NCI-H2107 (cell line): Measurements from ENCODE around the gene PRRG4.
"Not testable (repeated sequence)": the region's sequence is repeated elsewhere in the genome, so short reads cannot be mapped to it uniquely, and the experiment has no call there.

ENCODE experiments used
- DNase-seq: peaks from one replicate; lab custom pipeline; 2025; lab: John Stamatoyannopoulos, UW

Gene PRRG4

DNA sequence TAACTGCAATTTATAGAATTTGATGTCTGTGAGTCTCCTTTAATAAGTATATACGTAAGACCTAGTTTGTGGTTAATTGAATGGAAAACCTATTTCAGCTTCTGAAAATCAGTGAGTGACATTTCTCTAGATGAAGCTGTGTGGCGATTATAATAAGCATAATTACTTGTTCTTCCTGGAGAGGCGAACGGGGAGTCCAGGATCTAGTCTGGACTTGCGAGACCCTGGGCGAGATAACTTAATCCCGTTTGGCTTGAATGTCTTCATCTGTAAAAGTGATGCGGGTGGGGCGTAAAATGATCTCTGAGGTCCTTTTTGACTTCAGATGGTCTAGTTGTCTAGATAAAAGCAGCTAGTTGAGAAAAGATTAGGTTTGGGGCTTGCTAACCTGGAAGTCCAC, 1.1 kb downstream of the PRRG4 start:
- DNase-seq: no peak

DNA sequence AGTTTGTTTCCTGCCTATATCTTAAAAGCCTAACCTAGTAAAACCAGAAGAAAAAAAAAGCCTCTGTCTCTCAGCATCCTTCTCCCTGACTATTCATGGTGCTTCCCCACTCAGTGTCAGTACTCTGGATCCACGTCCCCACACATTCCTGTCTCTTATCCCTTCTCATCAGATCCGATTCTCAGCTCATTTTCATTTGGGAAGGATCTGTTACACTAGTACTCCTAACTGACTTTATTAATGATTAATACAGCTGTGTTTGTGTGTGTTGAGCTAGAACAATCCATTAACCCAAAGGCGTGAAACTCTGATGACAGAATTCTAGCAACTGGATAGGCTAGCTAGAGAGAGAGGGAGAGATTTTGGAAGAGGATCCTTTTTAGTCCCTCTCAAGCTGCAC, 1.5 kb downstream of the PRRG4 start:
- no peak for DNase-seq

DNA sequence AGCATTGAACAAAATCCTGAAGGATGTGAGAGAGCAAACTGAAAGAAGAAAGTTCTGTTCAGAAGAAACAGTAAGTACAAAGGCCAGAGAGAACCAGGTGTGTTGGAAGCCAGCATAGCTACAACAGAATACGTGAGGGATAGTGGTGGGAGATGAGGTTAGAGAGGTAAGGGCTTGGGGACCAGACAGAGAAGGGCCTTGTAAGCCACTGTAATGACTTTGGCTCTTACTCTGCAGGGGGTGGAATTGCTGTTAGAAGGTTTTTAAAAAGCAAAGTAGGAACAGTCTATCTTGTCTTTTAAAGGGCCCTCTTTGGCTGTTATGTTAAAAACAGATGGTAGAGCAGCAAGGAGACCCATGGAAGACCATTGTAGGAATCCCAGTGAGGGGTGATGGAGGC, 4.2 kb downstream of the PRRG4 start:
- DNase-seq: no peak

DNA sequence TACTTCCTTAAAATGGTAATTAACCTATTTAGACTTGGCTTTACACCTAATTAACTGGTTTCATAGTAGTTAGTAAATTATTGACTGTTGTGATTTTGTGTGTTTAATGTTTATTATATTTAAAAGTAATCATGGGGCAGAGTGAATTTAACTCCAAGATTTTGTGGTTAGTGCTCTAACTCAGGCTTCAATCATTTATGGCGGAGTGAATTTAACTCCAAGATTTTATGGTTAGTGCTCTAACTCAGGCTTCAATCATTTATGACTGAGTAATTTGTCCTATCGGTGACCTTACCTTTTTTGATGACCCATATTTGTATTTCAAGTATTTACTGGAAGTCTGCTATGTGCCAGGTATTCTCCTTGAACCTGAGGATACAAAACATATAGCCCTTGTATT, 7.2 kb downstream of the PRRG4 start:
- DNase-seq: no peak

DNA sequence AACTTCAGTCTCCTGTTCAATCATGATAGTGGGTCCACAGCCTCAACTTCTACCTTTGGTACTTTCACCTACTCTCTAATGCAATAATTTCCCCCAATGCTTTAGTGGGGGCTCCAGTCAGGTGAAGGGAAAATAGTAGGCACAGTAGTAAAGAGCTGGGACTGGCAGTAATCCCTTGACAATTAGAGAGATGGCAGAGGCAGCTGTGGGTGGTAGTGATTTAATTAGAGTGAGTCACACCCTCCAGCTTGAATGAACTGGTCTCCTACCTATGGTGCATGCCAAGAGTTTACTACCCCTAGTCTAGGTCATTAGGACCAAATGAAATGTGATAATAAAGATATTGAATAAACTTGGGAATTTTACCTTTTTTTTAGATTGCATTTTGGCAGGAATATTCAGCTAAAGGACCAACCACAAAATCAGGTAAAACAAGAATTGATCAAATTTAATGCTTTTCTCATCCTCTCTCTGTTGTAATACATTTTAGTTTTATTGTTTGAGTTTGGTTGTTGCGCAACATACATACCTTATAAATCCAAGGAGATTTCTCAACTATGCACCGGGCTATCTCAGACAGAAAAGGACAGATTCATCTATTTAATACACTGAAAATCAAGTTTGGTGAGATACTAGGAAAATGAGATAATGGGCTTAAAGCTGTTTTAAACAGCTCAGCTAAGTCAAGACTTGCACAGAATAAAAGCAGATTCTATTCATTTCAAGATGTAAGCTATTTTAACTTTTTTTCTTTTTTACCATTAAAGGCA, 9.0 kb downstream of the PRRG4 start:
- no peak for DNase-seq

DNA sequence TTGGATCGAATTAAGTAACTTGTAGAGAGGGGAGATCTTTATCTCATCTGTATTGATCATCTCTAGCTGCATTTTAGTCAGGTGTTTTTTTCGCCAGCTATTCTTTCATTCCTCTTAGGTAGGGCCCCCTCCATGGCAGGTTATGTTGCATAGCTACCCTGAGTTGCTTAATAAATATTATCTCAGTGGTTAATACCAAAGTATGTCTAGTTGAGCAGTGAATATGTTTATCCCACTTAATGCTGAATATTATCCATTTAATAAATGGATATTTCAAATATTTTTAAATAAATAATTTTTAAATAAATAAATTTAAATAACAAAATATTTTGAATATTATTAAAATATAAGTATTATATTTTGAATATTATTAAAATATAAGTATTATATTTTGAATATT, 9.6 kb downstream of the PRRG4 start:
- no peak for DNase-seq

DNA sequence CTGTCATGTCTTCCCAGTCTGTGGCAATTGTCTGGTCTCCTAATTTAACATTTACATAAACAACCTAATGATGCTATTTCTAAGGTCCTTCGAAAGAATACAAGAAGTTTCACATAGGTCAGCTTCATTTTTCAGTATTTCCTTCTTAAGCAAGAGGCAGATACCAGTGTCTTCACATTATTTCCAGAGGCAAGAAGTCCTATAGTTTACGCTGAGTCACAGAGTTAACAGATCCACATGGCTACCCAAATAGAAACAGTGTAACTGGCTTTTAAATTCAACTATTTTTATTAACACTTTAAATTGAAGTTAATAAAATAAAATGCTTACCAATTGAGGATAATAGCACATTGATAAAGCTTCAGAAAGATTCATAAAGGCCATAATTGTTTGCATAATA, 10.9 kb downstream of the PRRG4 start:
- no peak for DNase-seq

DNA sequence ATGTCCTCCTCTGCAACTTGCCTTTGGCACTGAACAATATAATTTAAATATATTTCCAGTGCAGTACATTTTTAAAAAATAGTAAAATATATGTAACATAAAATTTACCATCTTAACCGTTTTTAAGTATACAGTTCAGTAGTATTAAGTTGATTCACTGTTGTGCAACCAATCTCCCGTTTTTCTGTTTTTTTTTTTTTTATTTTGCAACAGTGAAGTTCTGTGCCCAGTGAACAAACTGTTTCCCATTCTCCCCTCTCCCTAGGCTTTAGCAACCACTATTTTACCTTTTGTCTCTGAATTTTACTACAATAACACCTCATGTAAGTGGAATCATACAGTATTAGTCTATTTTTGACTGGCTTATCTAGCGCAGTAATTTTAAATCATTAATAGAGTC, 13.8 kb downstream of the PRRG4 start:
- no peak for DNase-seq

DNA sequence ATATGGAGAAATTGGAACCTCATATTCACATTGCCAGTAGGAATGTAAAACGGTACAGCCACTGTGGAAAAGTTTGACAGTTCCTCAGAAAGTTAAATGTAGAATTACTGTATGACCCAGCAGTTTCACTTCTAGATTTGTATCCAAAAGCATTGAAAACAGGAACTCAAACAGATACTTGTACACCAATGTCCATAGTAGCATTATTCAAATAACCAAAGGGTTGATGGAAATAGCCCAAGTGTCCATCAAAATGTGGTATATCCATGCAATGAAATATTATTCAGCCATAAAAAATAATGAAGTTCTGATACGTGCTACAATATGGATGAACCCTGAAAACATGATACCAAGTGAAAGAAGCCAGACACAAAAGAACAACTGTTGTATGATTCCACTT, 17.8 kb downstream of the PRRG4 start:
- no peak for DNase-seq

DNA sequence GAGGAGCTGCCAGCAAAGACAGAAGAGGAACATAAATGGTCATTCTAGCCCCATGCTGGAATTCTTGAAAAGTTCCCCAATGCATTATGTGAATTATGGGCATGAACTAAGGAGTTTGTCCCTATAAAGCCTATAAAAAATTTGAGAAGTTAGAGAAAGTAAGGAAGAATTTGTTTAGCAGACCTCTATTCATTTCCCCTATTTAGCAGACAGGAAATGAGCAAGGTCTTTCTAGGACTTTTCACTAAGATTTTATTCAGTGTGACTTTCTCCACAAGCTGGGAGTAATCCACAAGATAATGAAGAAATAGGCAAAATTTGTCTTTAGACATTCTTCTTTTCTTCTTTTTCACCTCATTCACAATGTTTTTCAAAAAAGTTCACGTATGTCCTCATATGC, 20.0 kb downstream of the PRRG4 start:
- DNase-seq: no peak

DNA sequence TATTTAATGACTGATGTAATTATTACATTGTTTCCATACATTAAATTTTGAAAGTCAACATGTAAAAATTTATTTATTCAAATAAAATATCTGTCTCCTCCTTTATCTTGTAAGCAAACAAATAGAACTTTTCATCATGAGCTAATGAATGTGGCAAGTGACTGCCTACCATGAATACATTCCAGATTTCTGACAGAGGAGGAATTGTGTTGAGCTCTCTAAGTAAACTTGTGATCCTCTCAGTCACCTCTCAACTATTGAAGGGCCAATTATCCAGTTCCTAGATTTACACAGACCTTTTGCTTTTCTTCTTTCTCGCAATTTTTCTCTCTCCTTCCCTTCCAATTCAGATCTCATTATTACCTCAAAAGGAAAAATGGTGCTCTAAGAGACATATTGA, 21.5 kb downstream of the PRRG4 start:
- DNase-seq: no peak

DNA sequence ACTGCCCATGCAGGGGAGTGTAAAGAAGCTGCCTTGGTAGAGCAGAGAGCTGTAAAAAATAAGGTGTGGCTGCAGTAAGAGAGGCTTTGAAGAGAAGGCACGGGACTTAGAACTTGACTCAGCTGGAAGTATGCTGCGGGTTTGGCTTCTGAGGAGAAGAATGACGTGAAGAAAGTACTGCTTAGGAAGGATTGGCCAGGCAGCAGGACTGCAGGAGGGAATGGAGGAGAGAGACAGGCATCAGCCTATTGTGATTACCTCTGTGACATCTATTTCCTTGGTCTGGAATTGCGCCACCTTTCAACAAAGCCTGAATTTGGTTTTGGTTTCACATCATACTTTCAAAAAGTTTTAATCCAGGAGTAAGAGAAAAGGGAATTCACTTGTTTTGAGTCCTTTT, 22.5 kb downstream of the PRRG4 start:
- no peak for DNase-seq

DNA sequence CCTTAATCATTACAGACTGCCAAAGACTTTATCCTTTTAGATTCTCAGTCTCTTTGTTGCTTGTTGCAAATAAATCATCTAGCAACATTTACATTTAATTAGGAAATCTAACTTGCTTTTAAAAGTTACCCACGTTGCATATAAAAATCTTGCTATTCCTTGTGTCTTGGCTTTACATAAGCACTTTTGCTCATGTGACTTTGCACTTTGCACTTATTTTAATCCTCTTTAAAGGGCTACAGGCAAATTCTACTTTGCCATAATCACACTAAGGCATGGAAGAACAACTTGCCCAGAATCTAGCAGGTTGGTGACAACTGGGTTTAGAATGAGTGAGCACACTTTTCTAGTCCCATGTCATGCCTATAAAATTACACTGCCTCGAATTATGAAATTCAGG, 25.9 kb downstream of the PRRG4 start:
- DNase-seq: no peak

DNA sequence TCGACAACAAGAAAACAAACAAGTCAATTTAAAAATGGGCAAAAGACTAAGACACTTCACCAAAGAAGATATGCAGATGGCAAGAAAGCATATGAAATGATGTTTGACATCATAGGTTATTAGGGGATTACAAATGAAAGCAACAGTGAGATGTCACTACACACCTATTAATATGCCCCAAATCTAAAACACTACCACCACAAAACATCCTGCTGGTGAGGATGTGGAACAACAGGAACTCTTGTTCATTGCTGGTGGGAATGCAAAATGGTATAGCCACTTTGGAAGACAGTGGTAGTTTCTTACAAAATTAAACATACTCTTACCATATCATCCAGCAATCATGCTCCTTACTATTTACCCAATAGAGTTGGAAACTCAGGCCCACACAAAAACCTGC, 29.0 kb downstream of the PRRG4 start:
- DNase-seq: no peak

DNA sequence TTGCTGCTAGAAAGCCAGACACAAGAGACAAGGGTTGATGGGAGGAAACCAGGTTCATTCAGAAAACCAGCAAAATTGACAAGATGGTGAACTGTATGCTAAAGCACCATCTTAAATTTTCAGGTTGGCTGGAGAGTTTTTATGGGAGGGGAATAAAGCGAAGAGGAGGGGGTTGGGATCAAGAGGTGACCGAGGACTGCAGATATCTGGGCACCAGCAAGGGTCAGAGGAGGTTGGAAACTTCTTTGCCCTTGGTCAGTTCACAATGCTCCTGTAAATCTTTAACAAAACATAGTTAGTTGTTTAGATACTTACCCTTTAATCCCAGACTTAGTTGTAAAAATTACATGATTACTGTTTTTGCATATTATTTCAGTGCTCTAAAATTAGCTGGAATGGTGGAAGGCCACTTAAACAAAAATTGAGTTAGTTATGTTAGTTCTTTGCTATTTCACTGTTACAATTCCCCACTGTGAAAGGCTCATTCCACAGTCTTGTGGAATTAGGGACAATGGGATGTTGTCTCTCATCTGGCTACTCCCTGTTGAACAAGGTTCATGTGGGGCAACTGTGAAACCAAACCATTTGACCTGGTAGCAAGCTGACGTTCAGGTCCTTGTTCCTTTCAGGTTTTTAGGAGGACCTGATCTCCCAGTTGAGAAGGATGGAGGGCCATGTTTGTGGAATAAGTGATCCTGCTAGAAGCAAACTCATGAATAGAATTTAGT, 32.3 kb downstream of the PRRG4 start:
- no peak for DNase-seq

DNA sequence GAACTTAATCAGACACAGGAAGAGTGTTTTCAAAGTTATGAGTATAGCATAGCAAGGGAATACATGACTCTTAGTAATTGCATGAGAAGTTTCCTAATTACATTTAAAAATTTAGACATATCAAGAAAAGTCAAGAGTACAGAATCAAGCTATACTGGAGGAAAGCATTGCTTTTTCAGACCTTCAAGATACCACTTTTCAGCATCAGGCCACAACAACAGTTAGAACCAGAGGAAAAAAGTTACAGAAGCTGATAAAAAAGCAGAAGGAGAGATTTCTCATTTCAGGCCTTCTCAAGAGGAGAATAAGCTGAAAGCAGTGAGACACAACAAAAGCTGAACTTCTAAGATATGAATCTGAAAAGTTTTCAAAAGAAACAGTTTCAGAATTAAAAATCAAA, 34.8 kb downstream of the PRRG4 start:
- no peak for DNase-seq

DNA sequence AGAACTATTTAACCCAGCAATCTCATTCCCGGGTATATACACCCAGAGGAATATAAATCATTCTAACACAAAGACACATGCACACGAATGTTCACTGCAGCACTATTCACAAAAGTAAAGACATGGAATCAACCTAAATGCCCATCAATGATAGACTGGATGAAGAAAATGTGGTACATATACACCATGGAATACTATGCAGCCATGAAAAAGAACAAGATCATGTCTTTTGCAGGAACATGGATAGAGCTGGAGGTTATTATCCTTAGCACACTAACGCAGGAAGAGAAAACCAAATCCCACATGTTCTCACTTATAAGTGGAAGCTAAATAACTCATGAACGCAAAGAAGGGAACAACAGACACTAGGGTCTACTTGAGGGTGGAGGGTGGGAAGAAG, 39.0 kb downstream of the PRRG4 start:
- DNase-seq: not testable (repeated sequence)

DNA sequence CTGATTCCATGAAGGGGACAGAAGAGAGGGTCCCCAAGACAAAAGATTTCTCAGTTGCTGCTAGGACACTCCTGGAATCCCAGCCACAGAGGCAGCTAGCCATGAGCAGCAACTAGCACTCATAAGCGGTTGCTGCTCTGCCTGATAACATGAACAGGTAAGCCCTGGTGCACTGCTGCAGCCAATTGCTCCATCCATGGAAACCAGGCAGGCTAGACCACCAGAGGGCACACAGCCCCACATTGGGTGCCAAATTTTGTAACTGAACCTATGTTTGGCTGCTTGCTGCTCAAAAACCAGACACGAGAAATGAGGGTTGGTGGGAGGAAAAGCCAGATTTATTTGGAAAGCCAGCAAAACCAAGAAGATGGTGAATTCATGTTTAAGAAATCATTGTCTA, 40.9 kb downstream of the PRRG4 start:
- no peak for DNase-seq

DNA sequence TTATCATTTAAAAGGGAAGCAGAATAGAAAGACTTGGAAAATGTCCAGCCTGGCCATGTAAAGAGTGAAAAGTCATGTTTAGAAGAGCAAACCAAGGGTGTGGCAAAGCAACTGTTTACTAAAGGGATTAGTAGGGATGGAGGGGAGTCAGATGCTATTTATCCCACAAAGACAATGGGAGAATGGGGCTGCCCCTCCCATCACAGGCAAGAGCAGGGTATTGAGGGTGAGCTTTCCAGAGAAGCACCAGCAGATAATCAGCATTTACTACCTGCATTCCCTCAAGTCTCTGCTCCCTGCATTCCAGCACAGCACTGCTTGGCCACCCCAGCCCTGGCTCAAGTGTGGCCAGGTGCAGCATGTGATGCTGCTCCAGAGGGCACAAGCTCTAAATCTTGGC, 44.4 kb downstream of the PRRG4 start:
- no peak for DNase-seq

DNA sequence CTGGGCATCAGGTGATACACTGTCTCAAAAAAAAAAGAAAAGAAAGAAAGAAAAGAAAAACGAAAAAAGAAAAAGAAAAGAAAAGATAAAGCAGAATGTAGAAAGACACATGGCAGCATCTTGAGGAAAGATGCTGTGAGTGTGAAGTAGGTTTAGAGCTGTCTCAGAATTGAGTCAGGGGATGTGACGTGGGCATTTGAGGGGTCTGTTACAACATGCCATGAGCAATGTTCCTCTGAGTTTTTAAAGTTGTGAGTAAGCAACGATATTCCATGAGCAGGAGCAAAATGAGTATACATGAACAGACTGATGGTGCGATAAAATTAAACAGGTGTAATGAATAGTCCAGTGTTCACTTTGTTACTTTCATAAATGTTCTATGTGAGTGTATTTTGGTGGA, 51.6 kb downstream of the PRRG4 start:
- no peak for DNase-seq

DNA sequence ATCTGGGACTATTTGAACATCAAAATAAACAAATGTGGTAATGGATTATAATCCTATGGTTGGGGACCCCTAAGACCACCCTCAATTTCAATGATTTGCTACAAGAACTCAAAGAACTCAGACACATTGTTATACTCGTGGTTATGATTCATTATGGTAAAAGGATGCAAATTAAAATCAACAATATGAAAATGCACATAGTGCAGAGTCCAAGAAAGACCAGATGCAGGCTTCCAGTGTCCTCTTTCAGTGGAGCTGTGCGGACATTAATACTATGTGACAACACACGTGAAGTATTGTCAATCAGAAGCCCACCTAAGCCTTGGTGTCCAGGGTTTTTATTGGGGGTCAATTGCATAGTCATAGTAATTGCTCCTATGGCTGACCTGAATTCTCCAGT, 53.7 kb downstream of the PRRG4 start:
- DNase-seq: no peak

DNA sequence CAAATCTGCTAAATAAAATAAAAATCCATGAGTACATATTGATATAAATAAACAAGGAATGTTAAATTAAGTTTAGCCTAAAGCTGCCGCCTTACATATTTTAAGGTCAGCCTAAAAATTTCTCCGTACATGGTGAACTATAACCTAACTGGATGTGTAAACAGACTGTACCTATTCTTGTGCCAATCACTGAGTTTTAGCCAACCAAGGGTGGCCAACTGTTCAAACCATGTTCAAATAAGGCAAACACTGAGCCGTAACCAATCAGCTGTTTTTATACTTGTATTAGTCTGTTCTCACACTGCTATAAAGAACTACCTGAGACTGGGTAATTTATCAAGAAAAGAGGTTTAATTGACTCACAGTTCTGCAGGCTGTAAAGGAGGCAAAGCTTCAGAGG, 54.3 kb downstream of the PRRG4 start:
- no peak for DNase-seq

DNA sequence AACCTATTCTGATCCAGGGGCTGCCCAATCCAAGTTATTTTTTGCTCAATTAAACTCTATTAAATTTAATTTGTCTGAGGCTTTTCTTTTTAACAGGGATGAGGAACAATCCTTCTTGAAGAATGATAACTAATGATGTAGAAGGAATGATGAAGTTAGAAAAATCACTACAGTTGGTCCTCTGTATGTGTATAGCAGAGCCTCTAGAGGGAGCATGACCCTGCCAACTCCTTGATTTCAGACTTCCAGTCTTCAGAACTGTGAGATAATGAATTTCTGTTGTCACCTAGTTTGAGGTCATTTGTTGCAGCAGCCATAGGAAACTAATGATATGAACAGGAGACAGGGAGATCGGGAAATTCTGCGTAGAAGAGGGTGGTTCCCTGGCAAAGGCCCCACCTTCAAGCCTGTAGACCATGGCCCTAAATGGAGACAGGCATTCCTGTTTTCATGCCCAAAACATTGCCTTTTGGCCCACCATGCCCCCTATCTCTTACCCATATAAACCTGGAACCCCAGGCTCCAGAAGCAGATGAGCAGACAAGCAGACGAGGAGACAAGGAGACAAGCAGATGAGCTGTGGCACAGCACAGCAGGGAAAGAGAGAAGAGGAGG, 55.1 kb downstream of the PRRG4 start:
- DNase-seq: no peak

DNA sequence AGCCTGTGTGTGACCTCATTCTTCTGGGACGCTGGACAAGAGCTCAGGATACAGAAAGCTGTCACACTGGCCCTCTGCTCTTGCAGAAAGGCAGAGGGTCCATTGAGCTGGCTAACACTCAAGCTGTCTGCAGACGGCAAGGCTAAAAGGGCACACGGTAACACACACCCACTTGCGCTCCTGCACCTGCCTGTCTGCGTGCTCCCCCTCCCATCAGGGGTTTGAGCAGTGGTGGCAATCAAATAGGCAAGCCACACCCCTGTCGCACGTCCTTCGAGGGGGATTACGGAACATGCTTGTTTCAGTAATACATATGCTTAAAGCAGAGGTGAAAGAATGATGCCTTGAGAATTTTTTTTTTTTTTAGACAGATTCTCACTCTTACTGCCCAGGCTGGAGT, 55.8 kb downstream of the PRRG4 start:
- no peak for DNase-seq
